Hepatic stellate cell (primary cell): ENCODE data around the gene KCNJ12.
"Not testable (repeated sequence)": the region's sequence is repeated elsewhere in the genome, so short reads cannot be mapped to it uniquely, and the experiment has no call there.

Experiments
- DNase-seq: peaks from one replicate; pipeline ENCODE4 v3.0.0; 2011; ENCODE audit warnings: low spot score

Gene KCNJ12

DNA sequence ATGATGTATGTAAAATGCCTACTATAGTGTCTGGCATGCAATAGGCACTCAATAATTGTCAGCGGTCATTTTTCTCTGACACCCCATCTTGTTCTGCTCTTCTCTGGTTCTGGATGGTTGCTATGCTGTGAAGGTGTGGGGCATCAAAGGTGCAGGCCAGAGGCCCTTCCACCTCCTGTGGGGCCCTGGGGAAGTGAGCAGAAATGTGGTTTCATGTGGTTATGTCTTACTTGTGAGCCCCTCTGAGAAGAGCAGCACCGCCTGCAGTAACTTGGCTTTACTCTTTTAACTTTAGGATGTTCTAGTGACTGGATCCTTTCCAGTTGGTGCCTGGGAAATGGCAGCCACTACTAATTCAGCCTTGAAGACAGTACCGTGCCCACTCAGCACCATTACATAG is 32.1 kb downstream of the KCNJ12 start:
- not testable (repeated sequence) for DNase-seq

DNA sequence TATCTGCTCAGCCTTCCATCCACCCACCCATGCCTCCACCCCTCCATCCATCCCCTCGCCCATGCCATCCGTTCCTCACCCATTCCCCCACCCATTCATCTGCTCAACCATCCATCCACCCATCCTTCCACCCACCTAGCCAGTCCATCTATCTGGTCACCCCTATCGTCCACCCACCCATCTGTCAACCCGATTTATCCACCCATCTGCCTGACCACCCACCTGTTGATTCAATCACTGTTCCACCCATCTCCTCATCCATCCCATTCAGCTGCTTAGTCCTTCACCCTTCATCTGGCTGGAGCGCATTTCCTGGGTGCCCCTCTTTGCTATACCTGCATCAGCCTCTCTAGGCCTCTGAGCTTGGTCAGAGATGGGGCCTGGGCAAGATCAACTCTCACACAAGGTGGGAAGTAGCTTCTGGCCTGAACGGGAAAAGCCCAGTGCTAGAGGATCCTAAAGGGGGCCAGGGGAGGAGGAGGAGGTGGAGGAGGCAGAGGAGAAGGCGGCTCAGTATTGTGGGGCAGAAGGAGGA is 32.7 kb downstream of the KCNJ12 start:
- not testable (repeated sequence) for DNase-seq

DNA sequence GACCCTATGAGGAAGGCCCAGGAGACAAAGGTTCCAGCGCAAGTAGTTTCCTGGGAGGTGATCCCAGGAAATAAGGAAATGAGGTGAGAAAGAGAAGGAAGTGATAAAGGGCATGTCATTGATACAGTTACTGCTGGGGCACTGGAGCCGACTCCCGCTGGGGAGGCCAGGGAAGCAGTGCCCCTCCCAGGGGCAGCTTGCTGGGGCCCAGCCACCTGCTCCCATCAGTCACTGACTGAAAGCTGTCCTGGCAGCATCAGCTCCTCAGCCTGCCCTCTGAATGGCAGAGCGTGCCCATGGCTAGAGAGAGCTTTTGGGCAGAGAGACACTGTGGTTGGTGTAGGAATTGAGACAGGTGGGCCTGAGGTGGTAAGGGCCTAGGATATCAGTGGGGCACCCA is 33.2 kb downstream of the KCNJ12 start:
- DNase-seq = not testable (repeated sequence)

DNA sequence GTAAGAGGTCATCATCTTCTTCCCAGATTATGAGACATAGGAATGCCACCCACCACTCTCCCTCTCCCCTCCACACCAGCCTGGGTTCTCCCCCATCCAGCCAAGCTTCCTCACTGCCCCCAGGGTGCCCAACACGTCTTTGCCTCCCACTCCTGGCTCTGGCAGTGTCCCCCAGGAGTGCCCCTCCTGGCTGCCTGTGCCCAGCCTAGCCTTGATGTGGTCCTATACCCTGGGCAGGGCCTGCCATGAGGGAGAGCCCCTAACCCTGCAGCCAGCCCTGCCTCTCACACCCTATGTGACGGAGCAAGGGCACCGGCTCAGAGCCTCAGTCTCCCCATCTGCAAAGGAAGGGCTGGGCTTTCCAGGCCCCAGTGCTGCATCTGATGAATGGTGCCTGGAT is 33.8 kb downstream of the KCNJ12 start:
- not testable (repeated sequence) for DNase-seq

DNA sequence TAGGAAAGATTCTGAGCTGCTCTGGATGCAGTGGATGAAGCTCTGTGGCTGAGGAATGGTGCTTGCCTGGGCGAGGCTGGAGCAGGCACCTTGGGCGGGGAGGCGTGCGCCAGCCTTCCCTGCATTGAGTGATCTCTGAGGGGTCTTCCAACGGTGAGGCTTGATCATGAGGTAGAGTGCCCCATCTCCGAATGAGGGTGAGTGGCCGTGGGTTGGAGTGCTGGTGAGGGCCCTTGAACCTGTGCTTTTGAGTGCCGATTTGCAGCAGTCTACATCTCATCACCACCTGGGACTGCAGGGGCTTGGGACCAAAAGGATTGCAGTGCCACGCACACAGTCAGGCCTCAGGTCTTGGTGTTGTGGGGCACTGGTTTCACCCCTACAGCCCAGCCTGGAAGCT is 34.2 kb downstream of the KCNJ12 start:
- DNase-seq = not testable (repeated sequence)

DNA sequence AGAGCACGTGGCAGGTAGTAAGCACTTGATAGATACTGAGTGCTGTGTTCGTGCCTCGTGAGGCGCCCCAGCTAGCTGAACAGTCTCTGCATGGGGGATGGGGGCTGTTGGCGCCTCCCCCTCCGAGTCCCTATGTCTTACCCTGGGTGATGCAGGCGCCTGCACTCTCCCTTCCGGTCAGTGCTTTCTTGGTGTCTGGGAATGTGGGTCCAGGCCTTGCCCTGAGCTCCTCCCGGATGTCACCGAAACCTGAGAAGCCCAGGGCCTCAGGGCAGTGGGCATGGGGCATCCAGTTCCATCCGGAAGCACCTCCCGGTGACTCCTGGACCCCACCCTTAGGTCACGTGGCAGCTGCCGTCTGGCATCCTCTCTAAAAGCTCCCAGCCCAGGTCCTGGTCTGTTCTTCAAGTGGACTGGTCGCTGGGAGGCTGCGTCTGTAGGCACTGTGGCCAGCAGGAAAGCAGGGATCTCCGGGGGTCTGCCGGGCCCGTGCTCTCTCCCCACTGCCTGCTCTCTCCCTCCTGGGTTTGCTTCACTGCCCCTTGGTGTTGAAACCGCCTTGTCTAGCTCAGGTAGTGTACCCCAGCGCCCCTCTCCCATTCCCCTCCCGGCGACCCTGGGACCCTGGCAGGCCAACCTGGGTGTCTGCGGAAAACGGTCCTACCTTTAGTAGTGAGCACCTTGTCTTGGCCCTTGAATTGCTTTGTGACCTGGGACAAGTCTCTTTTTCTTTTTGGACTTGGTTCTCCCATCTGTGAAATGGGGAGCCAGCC is 34.9 kb downstream of the KCNJ12 start:
- DNase-seq = not testable (repeated sequence)

DNA sequence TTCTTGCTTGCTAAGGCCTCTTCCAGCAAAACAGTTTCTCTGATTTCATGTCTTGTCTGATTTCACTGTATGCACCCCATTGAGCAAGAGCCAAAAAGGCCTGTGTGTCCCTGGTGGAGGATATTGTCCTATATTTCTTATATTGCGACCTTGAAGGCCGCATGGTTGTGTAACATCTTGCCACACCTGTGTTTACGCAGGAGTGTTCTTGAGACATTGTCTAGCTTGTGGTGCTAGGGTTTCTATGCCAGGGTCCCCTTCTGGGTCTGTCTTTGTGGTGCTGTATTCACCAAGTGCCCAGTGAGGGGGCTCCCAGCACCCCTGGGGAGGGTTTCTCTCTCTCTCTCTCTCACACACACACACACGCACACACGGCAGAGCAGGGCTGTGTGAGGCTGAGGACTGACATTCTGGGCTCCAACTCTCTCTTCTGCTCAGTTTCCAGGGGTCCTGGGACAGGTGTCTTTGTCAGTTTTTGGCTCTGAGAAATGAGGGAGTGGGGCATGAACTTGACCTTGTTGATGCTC is 35.6 kb downstream of the KCNJ12 start:
- not testable (repeated sequence) for DNase-seq

DNA sequence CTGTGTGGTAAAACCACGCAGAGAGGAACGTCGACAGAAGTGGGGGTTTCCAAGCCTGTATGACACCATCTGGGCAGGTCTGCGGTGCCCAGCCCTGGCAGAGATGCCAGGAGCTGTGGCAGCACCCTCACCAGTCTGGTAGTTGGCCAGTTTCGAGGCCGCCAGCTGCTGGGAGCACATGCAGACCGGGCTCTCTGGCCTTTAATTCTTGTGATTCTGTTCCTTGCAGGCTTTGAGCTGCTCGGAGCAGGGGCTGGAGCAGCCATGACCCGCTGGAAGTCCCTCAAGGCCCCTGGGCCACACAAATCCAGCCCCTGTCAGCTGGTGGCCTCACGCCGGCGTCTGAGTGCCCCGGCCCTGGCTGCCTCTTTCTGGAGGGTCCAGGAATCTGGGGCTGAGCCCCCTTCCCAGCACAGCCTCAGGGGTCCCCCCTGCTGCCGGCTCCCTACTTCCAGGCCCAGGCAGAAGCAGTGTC is 36.1 kb downstream of the KCNJ12 start:
- DNase-seq = not testable (repeated sequence)

DNA sequence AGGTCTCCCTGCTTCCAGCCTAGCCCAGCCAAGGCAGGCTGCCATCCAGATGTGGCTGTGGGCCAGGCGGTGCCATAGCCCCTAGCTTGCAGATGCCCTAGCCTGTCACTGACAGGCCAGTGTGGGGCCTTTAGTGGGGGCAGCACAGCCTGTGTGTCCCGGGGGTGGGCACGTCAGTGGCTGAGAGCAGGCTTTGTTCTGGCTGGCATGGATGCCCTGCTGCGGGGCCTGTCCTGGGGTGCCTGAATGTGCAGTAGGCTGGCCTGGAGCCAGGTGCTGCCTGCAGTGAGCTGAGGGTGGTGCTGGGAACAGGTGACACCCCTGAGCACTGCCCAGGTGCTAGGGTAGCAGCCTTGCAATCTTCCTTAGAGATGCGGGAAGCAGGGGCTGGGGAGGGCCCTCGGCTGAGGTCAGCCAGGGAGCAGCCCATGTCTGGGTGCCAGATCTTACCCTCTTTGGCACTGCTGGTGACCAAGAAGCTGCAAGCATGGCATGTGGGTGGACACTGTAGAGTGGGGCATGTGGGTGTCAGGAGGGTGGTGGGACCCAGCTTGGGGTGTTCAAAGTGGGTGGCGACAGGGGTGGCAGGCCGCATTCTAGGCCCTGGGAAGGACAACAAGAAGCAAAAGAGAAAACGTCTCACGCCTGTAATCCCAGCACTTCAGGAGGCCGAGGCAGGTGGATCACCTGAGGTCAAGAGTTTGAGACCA is 37.6 kb downstream of the KCNJ12 start:
- not testable (repeated sequence) for DNase-seq

DNA sequence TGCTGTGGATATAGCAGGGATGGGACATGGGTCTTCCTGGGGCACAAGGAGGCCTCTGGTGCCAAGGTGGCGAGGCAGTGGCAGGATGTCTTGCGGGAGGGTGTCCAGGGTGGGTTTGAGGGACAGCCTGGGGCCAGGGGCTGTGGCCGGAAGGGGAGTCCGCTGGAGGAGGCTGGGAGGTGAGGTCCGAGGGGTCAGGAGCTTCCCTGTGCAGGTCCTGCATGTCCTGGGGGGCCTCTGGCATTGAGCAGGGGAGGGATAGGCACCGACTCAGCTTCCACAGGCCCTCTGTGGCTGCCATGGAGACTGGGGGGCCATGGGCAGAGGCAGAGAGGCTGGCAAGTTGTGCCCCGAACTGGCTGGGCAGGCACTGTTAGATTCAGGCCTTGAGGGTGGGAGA is 38.5 kb downstream of the KCNJ12 start:
- not testable (repeated sequence) for DNase-seq

DNA sequence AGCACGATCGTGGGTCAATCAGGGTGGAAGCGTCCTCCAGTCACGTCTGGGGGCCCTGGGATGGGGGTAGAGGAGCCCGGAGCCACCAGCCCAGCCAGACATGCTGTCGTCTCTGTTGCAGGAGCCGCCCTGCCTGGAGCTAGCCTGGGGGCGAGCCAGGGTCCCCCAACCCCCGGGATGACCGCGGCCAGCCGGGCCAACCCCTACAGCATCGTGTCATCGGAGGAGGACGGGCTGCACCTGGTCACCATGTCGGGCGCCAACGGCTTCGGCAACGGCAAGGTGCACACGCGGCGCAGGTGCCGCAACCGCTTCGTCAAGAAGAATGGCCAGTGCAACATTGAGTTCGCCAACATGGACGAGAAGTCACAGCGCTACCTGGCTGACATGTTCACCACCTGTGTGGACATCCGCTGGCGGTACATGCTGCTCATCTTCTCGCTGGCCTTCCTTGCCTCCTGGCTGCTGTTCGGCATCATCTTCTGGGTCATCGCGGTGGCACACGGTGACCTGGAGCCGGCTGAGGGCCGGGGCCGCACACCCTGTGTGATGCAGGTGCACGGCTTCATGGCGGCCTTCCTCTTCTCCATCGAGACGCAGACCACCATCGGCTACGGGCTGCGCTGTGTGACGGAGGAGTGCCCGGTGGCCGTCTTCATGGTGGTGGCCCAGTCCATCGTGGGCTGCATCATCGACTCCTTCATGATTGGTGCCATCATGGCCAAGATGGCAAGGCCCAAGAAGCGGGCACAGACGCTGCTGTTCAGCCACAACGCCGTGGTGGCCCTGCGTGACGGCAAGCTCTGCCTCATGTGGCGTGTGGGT is 39.2 kb downstream of the KCNJ12 start:
- not testable (repeated sequence) for DNase-seq

DNA sequence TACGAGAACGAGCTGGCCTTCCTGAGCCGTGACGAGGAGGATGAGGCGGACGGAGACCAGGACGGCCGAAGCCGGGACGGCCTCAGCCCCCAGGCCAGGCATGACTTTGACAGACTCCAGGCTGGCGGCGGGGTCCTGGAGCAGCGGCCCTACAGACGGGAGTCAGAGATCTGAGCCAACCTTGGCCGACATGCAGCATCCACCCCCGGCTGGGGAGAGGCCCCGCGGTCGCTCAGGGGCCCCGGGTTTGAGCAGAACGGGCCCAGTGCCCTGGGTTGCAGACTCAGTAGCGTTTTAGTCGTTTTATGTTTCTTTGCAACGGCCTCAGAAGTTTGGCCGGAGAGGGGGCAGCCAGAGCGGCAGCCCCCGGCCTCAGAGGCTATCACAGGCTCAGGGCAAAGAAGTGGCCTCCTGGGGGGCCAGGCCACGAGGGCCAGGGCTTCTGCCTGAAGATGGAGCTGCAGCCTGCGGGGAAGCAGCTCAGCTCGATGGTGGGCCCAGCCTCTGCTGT is 40.4 kb downstream of the KCNJ12 start:
- DNase-seq = not testable (repeated sequence)

DNA sequence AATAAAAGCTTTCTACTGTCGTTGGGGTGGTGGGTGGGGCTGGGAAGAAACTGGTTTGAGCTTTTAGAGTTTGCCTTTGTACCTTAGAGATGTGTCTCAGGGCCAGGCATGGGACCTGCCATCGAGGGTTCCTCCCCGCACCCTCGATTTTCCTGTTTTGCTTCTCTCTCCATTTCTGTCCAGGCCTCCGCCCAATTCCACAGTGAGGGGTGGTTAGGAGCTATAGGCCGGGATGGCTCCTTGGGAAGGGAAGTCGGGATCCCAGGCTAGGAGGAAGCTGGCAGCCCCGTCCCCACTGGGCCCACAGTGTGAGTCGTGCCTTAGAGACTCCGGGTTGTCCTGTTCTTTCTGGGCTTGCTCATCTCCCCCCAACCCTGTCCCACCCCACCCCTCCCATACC is 41.2 kb downstream of the KCNJ12 start:
- DNase-seq = not testable (repeated sequence)

DNA sequence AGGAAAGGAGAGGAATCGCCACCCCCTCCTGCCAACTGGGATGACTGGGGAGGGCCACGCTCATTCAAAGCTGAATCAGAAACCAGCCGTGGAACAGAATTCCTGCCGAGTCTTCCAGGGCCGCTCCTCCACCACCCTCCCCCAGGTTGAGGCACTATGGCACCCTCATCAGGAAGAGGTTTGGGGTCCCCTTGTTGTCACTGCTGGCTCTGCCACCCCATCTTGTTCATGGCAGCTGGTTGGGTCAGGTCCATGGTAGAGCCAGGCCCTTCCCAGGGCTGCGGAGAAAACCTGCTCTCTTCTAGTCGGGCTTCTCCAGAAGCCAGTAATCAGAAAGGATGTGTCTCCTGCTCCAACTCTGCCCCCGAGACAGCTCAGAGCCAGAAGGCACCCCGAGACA is 41.8 kb downstream of the KCNJ12 start:
- DNase-seq = no peak

DNA sequence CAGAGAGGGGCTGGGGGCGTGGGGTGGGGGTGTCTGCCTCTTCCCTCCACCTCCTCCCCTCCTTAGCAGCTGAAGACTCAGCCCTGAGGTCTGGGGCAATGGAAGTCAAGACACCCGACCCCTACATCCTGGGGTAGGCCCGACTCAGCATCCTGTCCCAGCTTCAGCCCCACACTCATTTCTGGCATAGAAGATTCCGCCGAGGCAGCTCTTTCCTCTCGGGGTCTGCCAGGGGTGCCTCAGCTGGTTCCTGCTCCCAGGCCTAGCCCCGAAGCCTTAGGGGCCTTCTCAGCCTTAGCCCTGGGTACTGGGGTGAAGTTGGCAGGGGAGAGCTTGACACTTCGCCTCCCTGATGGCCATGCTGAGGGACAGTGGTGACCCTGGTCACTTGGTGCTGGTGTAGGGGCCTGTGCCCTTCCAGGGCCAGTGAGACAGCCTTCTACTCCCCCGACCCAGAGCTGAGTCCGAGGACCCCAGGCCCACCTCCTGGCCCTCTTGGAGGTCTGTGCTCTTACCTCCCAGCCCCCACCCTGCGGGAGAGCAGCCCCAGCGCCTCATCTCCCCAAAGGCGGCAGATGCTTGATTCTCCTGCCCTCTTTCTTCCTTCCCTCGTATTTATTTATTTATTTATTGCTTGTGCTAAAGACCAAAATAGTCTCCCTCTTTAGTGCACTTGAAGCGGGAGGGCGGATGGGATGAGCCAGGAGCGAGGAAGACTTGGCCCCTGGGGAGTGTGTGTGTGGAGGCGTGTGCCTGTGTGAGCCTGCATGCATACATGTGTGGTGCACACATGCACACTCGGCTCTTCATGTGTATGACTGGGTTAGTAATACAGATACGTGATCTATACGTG is 42.5 kb downstream of the KCNJ12 start:
- no peak for DNase-seq

DNA sequence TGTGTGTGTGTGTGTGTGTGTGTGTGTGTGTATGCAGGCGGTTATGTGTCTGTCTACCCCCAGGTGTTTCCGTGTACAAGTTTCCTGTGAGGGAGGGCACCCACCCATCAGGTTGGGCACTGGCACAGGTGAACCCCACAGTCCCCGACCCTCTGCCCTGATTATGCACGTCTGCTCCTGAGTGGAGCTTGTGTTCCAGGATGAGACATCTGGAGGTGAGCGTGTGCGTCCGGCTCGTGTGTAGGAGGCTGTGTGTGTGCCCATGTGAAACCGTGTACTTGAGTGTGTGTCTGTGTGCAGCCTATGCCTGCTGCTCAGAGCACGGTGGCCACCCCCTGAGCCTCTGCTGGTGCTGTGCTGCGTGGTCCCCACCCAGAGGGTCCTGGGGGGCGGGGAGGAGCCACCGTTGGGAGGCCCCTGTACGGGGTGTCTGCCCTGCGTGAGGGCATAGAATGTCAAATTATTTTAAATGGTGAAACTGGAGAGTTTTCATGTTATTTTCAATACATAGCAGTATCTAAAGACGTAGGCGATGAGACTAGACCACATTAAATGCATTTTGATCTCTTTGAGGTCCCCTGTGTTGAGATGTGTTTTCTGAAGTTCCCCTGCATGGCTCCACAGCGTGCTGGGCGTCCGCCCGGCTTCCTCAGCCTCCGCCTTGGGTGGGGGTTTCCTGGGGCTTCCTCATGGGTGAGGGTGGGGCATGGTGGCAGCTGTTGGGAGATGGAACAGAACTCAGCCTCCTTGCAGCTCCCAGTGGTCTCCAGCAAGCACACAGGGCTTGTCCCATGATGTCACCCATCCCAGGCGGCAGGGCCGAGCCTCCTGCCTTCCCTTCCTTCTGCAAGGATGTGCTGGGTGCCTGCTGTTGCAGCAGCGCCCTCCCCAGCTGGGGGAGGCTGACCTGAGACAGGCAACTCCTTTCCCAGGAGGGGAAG is 43.4 kb downstream of the KCNJ12 start:
- DNase-seq = no peak

DNA sequence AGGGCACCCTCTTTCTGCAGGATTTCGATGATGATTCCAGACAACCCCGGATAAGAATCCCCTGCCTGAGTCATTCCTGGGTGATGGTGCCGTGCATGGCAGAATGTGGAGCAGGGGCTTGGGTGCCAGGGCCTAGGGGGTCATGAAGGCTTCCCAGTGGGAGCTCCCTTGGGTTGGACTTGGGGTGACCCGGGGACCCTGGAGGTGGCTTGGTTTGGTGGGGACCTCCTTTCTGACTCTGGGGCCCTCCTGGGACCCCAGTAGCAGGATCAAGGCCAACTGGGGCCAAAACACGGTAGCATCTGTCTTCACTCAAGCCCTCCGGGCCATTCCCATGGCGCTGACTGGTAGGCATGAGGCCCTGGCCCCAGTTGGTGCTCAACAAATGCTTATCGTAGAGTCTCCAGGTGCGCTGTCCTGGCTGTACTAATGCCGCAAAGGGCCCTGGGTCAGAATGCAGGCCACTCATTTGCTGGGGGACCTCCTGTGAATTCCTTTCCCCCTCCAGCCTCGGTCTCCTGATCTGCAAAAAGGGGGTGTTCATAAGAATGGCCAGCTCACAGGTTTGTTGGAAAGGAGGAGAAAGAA is 44.4 kb downstream of the KCNJ12 start:
- DNase-seq = not testable (repeated sequence)

DNA sequence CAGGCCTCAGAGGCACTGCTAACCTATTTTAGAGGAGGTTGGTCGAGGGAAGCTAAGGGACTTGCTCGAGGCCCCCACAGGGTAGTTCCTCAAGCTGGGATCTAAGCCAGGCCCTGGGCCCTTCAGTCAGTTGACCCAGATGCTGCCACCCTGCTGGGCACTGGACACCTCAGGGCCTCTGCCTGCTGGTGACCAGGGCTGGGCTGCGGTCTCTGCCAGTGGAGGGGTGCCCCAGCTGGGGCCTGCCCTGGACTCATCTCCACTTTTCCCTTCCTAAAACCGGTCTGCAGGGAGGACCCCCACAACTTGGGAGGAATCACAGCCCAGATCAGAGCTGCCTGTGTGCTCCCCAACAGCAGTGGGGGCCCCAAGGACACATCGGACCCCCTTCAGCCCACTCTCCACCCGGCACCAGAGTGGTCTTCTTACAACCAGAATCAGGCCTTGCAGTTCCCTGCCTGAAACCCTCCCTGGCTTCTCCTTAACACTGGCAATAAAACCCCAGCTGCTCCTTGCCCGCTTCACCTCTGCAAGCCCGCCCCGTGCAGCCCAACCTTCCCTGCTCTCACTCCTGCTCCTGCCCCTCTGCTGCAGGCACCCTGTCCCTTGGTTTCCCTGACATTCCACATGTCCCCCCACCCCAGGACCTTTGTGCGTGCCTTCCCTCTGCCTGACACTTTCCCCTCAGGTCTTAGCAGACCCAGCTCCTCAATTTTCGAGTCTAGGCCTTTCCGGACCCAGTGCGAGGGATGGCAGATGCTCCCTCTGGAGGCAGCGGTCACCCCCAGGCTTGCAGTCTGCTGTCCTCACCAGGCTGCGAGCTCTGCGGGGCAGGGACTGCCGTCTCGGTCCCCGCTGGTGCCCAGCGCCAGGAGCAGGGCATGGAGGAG is 45.5 kb downstream of the KCNJ12 start:
- DNase-seq = not testable (repeated sequence)
